ENCODE data around the gene CDR2L. TPM values are rescaled to one million over a fixed set of nuclear protein-coding genes. Genes with fewer than 3 reads are reported as not detected.
"Not testable (repeated sequence)": the region's sequence is repeated elsewhere in the genome, so short reads cannot be mapped to it uniquely, and the experiment has no call there.

CDR2L gene
- total RNA-seq, 2 experiments from 2014 or later: 1.1 to 1.3 TPM

DNA sequence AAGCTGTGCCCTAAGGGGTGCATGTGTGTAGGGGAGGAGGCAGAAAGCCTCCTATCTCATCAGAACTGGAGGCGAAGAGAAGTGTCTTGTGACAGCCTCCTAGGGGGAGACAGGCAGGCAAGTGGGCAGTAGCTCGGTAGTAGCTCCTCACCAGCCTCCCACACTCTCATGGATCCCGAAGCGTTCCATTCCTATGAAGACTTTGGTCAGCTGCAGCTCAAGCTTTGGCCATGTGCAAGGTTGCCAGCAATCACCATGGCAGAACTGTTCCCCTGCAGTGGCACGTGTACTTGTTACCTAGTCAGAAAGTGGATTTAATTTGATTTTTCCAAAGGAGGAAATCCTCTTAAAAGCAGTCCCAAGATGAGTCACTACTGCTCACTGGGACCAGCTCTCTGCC lies 31.7 kb downstream of the CDR2L start:
- Mint-ChIP-seq H3K27me3 (no peaks in the 10 kb centered on the region), H3K27ac (no peak overlapping the region), H3K36me3 (peaks cover 36% of the 10 kb centered on the region), H3K4me3 (no peak overlapping the region), H3K9me3 (no peaks in the 10 kb centered on the region), H3K4me1 (ENCODE audit: low read depth) (peaks cover 7% of the 10 kb centered on the region)
- CTCF ChIA-PET: interaction anchor here (0.6 to 1.7 kb wide), 3 partner anchors 8 to 95 kb away, joined by 3 to 4 read pairs (median 3); no protein-coding TSS in a partner anchor
- no peak for DNase-seq
- intact Hi-C loops (cut with micrococcal nuclease): no loop called here
- POLR2A ChIA-PET: interaction anchor here (0.8 to 0.9 kb wide), 2 partner anchors 16 to 17 kb away, joined by 3 read pairs; no protein-coding TSS in a partner anchor

DNA sequence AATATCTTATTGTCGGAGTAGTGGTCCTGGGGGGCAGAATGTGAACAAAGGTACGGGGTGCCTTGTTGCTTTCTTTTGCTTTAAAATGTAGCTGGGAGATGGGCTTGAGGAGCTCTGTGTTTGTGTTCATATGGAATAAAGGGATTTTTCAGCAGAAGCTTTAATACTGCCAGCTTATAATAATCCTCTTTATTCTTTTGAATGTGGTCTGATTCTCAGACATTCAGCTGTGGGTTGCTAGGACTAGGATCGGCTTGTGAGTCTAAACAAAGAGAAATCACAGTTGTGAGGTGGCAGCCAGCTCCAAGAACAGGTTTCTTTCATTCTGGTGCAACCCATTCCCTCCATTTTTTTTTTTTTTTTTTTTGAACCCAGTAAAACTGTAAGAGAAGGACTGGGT lies 32.3 kb downstream of the CDR2L start:
- Mint-ChIP-seq H3K9me3 (no peaks in the 10 kb centered on the region), H3K4me1 (ENCODE audit: low read depth) (peaks cover 8% of the 10 kb centered on the region), H3K27me3 (no peaks in the 10 kb centered on the region), H3K36me3 (peaks cover 35% of the 10 kb centered on the region), H3K27ac (no peak overlapping the region), H3K4me3 (no peak overlapping the region)
- POLR2A ChIA-PET: interaction anchor here (0.5 to 0.9 kb wide), 3 partner anchors 15 to 214 kb away, joined by 3 read pairs; no protein-coding TSS in a partner anchor
- DNase-seq: no peak
- intact Hi-C loops (cut with micrococcal nuclease): no loop called here
- CTCF ChIA-PET: interaction anchor here (0.6 to 1.7 kb wide), 3 partner anchors 8 to 94 kb away, joined by 3 to 4 read pairs (median 3); no protein-coding TSS in a partner anchor

DNA sequence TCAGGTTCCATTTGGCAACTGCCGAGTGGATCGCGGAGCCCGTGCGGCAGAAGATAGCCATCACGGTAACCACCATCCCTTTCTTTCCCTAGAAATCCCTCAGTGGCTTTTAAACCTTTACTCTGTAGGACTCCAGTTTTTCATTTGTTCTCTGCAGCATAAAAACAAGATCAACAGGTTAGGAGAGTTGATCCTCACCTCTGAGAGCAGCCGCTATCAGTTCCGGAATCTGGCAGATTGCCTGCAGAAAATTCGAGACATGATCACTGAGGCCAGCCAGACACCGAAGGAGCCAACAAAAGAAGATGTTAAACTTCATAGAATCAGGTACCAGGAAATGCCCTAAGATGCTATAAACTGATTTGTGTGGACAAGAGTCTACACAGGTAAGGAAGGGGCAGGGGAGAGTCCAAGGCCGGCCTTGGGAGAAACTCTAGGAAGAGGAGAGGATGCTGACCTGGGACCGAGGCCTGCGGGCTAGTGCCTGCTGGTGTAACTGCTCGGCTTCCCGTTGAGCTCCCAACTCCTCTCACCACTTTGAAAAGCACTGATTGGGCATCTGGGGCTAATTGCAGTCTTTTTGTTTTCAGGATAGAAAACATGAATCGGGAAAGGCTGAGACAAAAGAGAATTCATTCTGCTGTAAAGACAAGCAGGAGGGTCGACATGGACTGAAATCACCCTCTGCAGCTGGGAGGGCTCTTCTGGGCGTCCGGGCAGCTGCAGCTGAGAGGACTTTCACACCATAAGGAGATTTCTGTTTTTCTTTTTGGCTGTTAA lies 33.1 kb downstream of the CDR2L start:
- no peaks in the 10 kb centered on the region for H3K27me3 Mint-ChIP-seq
- no peak overlapping the region for H3K4me3 Mint-ChIP-seq
- peaks cover 37% of the 10 kb centered on the region for H3K36me3 Mint-ChIP-seq
- H3K27ac Mint-ChIP-seq: no peak overlapping the region
- DNase-seq: no peak
- ChIA-PET POLR2A (interaction anchor here (0.5 to 0.9 kb wide), 2 partner anchors 16 to 213 kb away, joined by 3 read pairs; no protein-coding TSS in a partner anchor), CTCF (interaction anchor here (0.8 kb wide), 1 partner anchor 9 kb away, joined by 3 read pairs; no protein-coding TSS in a partner anchor)
- H3K4me1 Mint-ChIP-seq (ENCODE audit: low read depth): peaks cover 11% of the 10 kb centered on the region
- intact Hi-C loops (cut with micrococcal nuclease): no loop called here
- H3K9me3 Mint-ChIP-seq: no peaks in the 10 kb centered on the region

DNA sequence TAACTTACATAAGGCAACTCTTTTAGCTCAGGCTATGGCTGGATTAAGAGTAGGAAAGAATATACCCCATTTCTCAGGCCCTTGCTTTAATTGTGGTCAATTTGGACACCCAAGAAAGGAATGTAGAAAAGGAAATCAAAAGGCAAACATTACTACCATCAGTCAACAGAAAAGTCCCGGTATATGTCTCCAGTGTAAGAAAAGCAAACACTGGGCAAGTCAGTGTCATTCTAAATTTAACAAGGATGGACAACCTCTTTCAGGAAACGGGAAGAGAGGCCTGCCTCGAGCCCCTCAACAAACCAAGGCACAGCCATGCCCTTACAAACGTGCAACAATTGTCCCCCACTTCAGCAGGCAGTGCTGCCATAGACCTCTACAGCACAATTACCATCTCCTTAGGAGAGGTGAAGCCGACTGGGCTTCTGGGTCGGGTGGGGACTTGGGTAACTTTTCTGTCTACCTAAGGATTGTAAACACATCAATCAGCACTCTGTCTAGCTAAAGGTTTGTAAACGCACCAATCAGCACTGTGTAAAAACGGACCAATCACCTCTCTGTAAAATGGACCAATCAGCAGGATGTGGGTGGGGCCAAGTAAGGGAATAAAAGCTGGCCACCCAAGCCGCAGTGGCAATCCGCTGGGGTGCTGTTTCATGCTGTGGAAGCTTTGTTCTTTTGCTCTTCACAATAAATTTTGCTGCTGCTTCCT lies 37.4 kb downstream of the CDR2L start:
- ChIA-PET CTCF (interaction anchor here (1.1 to 2.6 kb wide), 2 partner anchors 12 to 63 kb away, joined by 4 to 15 read pairs; no protein-coding TSS in a partner anchor), POLR2A (interaction anchor here (3.5 kb wide), 1 partner anchor 12 kb away, joined by 11 read pairs; the partner anchor contains the start of gene MRPL58)
- peak; percentile 58 for DNase-seq
- intact Hi-C loops (cut with micrococcal nuclease): no loop called here
- peak overlapping the region; percentile 20 for H3K4me3 Mint-ChIP-seq
- H3K4me1 Mint-ChIP-seq (ENCODE audit: low read depth): peaks cover 12% of the 10 kb centered on the region
- no peaks in the 10 kb centered on the region for H3K27me3 Mint-ChIP-seq
- peaks cover 24% of the 10 kb centered on the region for H3K36me3 Mint-ChIP-seq
- no peak overlapping the region for H3K27ac Mint-ChIP-seq
- H3K9me3 Mint-ChIP-seq: no peaks in the 10 kb centered on the region

DNA sequence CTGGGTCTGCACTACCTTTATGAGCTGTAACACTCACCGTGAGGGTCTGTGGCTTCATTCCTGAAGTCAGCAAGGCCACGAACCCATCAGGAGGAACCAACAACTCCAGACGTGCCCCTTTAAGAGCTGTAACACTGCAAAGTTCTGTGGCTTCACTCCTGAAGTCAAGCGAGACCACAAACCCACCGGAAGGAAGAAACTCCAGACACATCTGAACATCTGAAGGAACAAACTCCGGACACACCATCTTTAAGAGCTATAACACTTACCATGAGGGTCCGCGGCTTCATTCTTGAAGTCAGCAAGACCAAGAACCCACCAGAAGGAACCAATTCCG lies 37.9 kb downstream of the CDR2L start:
- Mint-ChIP-seq H3K36me3 (peaks cover 21% of the 10 kb centered on the region), H3K4me3 (peak overlapping the region; percentile 20), H3K4me1 (ENCODE audit: low read depth) (peaks cover 12% of the 10 kb centered on the region)
- H3K27ac Mint-ChIP-seq; DNase-seq; H3K9me3 Mint-ChIP-seq; intact Hi-C loops (cut with micrococcal nuclease); H3K27me3 Mint-ChIP-seq: not testable (repeated sequence)
- ChIA-PET POLR2A (interaction anchor here (3.5 kb wide), 1 partner anchor 13 kb away, joined by 11 read pairs; the partner anchor contains the start of gene MRPL58), CTCF (interaction anchor here (1.1 to 2.6 kb wide), 2 partner anchors 12 to 64 kb away, joined by 4 to 15 read pairs; no protein-coding TSS in a partner anchor)

DNA sequence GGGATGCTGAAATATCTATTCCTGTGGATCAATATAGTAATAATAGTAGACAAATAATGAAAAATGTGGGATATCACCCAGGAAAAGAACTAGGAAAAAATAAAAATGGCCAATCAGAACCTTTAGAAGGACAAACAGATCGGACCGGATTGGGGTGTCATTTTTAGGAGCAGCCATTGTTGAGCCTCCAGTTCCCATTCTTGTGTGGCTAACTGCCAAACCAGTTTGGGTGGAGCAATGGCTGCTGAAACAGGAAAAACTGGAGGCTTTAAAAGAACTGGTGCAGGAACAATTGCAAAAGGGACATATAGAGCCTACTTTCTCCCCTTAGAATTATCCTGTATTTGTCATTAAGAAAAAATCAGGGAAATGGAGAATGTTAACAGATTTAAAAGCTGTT lies 39.2 kb downstream of the CDR2L start:
- not testable (repeated sequence) for H3K27ac Mint-ChIP-seq, H3K4me3 Mint-ChIP-seq

DNA sequence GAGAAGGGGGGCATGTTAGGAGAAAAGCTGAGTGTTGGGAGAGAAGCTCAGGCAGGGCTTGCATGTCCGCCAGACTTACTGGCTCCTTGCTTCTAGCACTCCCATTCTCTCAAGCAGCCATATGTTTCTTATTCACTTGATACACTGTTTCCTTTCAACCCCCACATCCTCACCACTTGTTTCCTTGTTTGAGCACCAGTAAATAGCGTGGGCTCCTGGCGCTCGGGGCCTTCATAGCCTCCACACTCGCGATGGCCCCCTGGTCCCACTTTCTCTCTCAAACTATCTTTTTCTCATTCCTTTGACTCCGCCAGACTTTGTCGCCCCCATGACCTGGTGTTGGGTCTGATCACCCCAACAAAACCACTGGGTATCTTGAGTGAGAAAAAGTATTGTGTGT lies 42.7 kb downstream of the CDR2L start:
- Mint-ChIP-seq H3K36me3 (peaks cover 6% of the 10 kb centered on the region), H3K4me3 (no peak overlapping the region), H3K27ac (no peak overlapping the region), H3K9me3 (peaks cover 4% of the 10 kb centered on the region), H3K27me3 (peaks cover 4% of the 10 kb centered on the region), H3K4me1 (ENCODE audit: low read depth) (peaks cover 33% of the 10 kb centered on the region)
- intact Hi-C loops (cut with micrococcal nuclease): loop anchor here (5.0 to 10.0 kb wide), 3 partner anchors 152 to 375 kb away; partner anchors contain the start of genes GGA3, GRB2, MRPS7 and SUMO2
- POLR2A ChIA-PET: no interaction called here
- CTCF ChIA-PET: no interaction called here
- DNase-seq: no peak

More for the DNA sequence above, 39.2 kb downstream of the CDR2L start:
- H3K27me3 Mint-ChIP-seq; H3K9me3 Mint-ChIP-seq; POLR2A ChIA-PET; intact Hi-C loops (cut with micrococcal nuclease); DNase-seq: not testable (repeated sequence)
- H3K36me3 Mint-ChIP-seq: peaks cover 10% of the 10 kb centered on the region
- CTCF ChIA-PET: interaction anchor here (1.1 kb wide), 1 partner anchor 14 kb away, joined by 3 read pairs; the partner anchor contains the start of gene MRPL58
- H3K4me1 Mint-ChIP-seq (ENCODE audit: low read depth): peaks cover 12% of the 10 kb centered on the region

DNA sequence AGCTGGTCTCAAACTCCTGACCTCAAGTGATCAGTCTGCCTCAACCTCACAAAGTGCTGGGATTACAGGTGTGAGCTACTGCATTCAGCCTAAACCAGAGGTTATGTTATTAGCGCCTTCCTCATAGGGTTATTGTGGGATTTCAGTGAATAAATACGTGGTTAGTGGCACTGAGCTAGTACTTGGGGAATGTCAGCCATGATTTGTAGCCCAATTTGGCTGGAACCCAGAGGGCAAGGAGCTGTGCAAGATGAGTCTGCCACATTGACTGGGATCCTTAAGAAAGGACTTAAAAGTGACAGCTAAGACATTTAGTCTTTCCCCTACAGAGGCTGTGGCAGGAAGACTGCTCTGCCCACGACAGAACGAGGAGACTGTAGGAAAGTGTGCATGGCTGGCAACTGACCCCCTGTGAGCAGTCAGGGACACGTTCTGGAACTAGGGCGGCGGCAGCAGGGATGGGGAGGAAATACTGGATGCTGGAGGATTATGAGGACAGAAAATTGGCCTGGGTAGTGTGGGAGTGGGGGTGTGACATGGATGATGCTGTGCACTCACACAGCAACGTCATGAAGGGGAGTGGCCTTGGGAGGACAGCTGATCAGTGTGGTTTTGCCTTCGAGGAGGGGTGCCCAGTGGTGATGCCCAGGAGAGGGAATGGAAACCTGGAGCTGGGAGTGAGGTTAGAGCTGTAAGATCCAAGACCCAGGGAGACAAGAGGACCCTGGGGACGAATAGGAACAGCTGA lies 44.7 kb downstream of the CDR2L start:
- ChIA-PET POLR2A (interaction anchor here (1.1 kb wide), 1 partner anchor 20 kb away, joined by 3 read pairs; the partner anchor contains the start of gene MRPL58), CTCF (interaction anchor here (0.6 to 2.3 kb wide), 5 partner anchors 14 to 82 kb away, joined by 3 to 15 read pairs (median 7); partner anchors contain the start of gene MRPL58)
- H3K4me1 Mint-ChIP-seq (ENCODE audit: low read depth): peaks cover 46% of the 10 kb centered on the region
- intact Hi-C loops (cut with micrococcal nuclease): loop anchor here (2.0 to 10.0 kb wide), 5 partner anchors 19 to 373 kb away; partner anchors contain the start of genes GGA3, GRB2, MRPL58 and MRPS7
- no peak overlapping the region for H3K27ac Mint-ChIP-seq
- peak; percentile 77 for DNase-seq
- peaks cover 4% of the 10 kb centered on the region for H3K27me3 Mint-ChIP-seq
- H3K4me3 Mint-ChIP-seq: peak overlapping the region; percentile 69
- H3K9me3 Mint-ChIP-seq: peaks cover 4% of the 10 kb centered on the region
- H3K36me3 Mint-ChIP-seq: peaks cover 5% of the 10 kb centered on the region

DNA sequence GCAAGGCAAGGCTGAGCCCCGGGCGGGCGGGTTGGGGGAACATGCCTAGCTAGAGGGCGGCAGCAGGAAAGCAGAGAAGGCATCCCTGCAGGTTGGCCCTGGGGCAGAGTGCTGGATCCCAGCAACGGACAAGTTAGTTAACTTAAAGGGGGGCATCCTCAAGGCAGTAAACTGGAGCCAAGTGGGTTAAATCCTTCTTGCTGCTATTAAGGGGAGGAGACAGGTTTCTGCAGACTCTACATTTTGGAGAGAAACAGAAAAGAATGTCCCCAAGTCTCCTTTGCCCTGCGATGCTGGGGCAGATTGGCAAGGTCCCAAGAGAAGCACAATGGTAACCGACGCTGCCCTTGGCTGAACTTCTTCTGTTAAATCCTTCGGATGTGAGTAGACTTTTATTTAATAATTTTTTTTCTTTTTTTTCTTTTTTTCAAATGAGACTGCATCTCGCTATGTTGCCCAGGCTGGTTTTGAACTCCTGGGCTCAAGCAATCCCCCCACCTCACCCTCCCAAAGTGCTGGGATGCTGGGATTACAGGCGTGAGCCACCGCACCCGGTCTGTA lies 45.4 kb downstream of the CDR2L start:
- ChIA-PET CTCF (interaction anchor here (1.9 to 2.3 kb wide), 2 partner anchors 20 to 71 kb away, joined by 9 to 15 read pairs; partner anchors contain the start of gene MRPL58), POLR2A (no interaction called here)
- Mint-ChIP-seq H3K9me3 (peaks cover 4% of the 10 kb centered on the region), H3K27ac (no peak overlapping the region), H3K4me3 (peak overlapping the region; percentile 69), H3K4me1 (ENCODE audit: low read depth) (peaks cover 46% of the 10 kb centered on the region), H3K27me3 (peaks cover 4% of the 10 kb centered on the region), H3K36me3 (peaks cover 5% of the 10 kb centered on the region)
- intact Hi-C loops (cut with micrococcal nuclease): loop anchor here (2.0 to 10.0 kb wide), 5 partner anchors 20 to 372 kb away; partner anchors contain the start of genes GGA3, GRB2, MRPL58 and MRPS7
- no peak for DNase-seq

DNA sequence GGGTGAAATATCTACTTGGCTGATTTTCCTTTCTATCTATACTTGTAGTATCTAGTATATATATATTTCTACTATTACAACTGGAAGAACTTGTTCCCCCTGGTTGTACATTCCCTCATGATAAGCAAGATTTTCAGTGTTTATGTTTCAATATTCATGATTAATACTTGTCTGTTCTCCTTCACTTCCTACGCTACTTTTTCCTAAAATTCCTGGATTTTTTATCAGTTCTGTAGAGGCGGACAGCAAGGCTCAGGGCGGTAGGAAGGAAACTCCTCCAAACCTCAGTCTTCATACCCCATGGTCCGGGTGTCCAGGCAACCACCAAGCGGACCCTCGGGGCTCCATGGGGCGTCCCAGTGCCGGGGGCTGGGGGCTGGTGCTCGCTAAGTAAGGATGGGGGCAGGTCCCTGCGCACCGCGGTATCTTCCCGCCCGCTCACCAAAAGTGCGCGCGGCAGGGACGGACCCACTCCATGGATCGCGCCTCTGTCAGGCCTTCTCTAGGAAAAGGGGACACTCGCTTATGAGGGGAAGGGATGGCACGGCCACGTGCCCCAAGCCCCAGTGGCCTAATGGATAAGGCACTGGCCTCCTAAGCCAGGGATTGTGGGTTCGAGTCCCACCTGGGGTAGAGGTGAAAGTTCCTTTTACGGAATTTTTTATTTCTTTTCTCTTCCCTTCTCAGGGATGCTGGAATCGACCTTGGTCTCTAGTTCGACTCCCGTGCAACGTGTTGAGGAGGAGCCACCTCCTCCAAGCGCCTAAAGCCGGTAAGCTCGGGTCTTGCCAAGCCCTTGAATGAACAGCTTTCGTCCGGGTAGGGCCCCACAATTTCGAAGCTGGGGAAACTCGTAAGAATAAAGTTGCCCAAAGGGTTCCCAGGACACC lies 46.2 kb downstream of the CDR2L start:
- peaks cover 4% of the 10 kb centered on the region for H3K27me3 Mint-ChIP-seq
- CTCF ChIA-PET: interaction anchor here (1.8 kb wide), 3 partner anchors 13 to 72 kb away, joined by 7 to 16 read pairs (median 11); partner anchors contain the start of genes ATP5PD, KCTD2 and MRPL58
- H3K9me3 Mint-ChIP-seq: peaks cover 4% of the 10 kb centered on the region
- H3K4me3 Mint-ChIP-seq: peak overlapping the region; percentile 97
- peaks cover 46% of the 10 kb centered on the region for H3K4me1 Mint-ChIP-seq (ENCODE audit: low read depth)
- peaks cover 8% of the 10 kb centered on the region for H3K36me3 Mint-ChIP-seq
- intact Hi-C loops (cut with micrococcal nuclease): loop anchor here (1.0 to 10.0 kb wide), 6 partner anchors 21 to 371 kb away; partner anchors contain the start of genes GGA3, GRB2, MRPL58 and MRPS7
- POLR2A ChIA-PET: interaction anchor here (0.6 to 3.7 kb wide), 3 partner anchors 13 to 749 kb away, joined by 3 to 26 read pairs (median 9); partner anchors contain the start of genes ATP5PD, KCTD2 and MRPL58
- peak overlapping the region; percentile 96 for H3K27ac Mint-ChIP-seq
- DNase-seq: peak; percentile 96

Data from activated CD4-positive, alpha-beta memory T cell treated with anti-CD3 and anti-CD28 coated beads for 36 hours (primary cell).